Subcutaneous adipose tissue (tissue), 4 donors: ENCODE results near the gene RASGRF1. TPM values are rescaled to one million over a fixed set of nuclear protein-coding genes. Genes with fewer than 3 reads are reported as not detected.

Experiments used
- CTCF ChIP-seq: fragments of 450-650 bp; IDR thresholded peaks from one replicate; pipeline ENCODE4 v1.5.1; 2016; ENCODE audit warnings: low read depth, mild to moderate bottlenecking, control low read depth, antibody characterized with exemption, moderate library complexity
- total RNA-seq, 4 donors: library from RNA; depleted of rRNA; stranded (reverse); fragments of >200 nt; gene quantifications; one replicate each; pipeline ENCODE4 v1.1.0, GENCODE V29; 2016

RASGRF1 gene
- total RNA-seq, 4 donors from 2014 or later = under 0.01 to 1.7 (median 0.22) TPM; not detected in 1

- no peak for TF ChIP-seq CTCF
Observed at GRCh38 chr15:78913012-78913411, 177.6 kb downstream of the RASGRF1 start.

- no peak for TF ChIP-seq CTCF
Observed at GRCh38 chr15:78912316-78912715, 178.3 kb downstream of the RASGRF1 start.

GRCh38 chr15:78910271-78910670, 180.3 kb downstream of the RASGRF1 start:
- TF ChIP-seq CTCF = no peak

Other genes with a start within 250 kb of the RASGRF1 start
- 100 to 1,000 TPM; 351 to 431 (median 389) TPM for gene MORF4L1, start 217.9 kb downstream of the RASGRF1 start, total RNA-seq
- 100 to 1,000 TPM; 127 to 375 (median 217) TPM for gene CTSH, start 145.7 kb downstream of the RASGRF1 start, total RNA-seq
- not detected for gene ANKRD34C, start 191.9 kb upstream of the RASGRF1 start, total RNA-seq
- 10 to 100 TPM in 2 of 4 donors, 1 to 10 TPM in 2; 7.9 to 55.9 (median 14.8) TPM for gene TMED3, start 220.3 kb upstream of the RASGRF1 start, total RNA-seq